Stomach smooth muscle (tissue), 2 donors: ENCODE results near the gene KDM1B.
"Not testable (repeated sequence)": the region's sequence is repeated elsewhere in the genome, so short reads cannot be mapped to it uniquely, and the experiment has no call there.

ENCODE experiments used
- H3K27ac ChIP-seq: one replicate; pipeline ENCODE4 v1.7.0; 2013; ENCODE audit warnings: mild to moderate bottlenecking, low read length, inconsistent platforms
- H3K27me3 ChIP-seq, 2 donors: one replicate each; pipeline ENCODE4 v1.7.0; 2013; ENCODE audit warnings: low read length in 2 of 2; ENCODE audit not compliant: insufficient read depth in 2 of 2, control insufficient read depth in 1 of 2
- H3K36me3 ChIP-seq, 2 donors: one replicate each; pipeline ENCODE4 v1.7.0; 2013; ENCODE audit warnings: low read length in 2 of 2; ENCODE audit not compliant: control insufficient read depth in 2 of 2, insufficient read depth in 2 of 2
- H3K4me1 ChIP-seq: one replicate; pipeline ENCODE4 v1.7.0; 2013; ENCODE audit warnings: low read length; ENCODE audit not compliant: control insufficient read depth, insufficient read depth
- H3K4me3 ChIP-seq, 2 donors: one replicate each; pipeline ENCODE4 v1.7.0; 2013; ENCODE audit warnings: low read length in 2 of 2
- H3K9ac ChIP-seq, 2 donors: one replicate each; pipeline ENCODE4 v1.7.0; 2013; ENCODE audit warnings: low read length in 2 of 2, mild to moderate bottlenecking in 1 of 2
- H3K9me3 ChIP-seq, 2 donors: one replicate each; pipeline ENCODE4 v1.7.0; 2013; ENCODE audit warnings: low read length in 2 of 2; ENCODE audit not compliant: control insufficient read depth in 2 of 2
- donor health status: healthy.
- donor health status: Pancreatic carcinoma.

KDM1B gene

GRCh38 chr6:18210707-18211106 lies 55.5 kb downstream of the KDM1B start:
- peaks cover 11 to 23% of the 10 kb centered on the region in 2 donors for H3K36me3 ChIP-seq
- H3K27ac ChIP-seq: peak overlapping the region; percentile 60

GRCh38 chr6:18211338-18211737 lies 56.1 kb downstream of the KDM1B start:
- Histone ChIP-seq H3K9me3 (no peaks in the 10 kb centered on the region), H3K27me3 (no peaks in the 10 kb centered on the region), H3K9ac (no peak overlapping the region), H3K36me3 (peaks cover 14 to 24% of the 10 kb centered on the region in 2 donors), H3K27ac (no peak overlapping the region), H3K4me1 (peaks cover 18% of the 10 kb centered on the region), H3K4me3 (no peak overlapping the region)

More at GRCh38 chr6:18210707-18211106, 55.5 kb downstream of the KDM1B start:
- Histone ChIP-seq H3K27me3 (no peaks in the 10 kb centered on the region), H3K9me3 (no peaks in the 10 kb centered on the region), H3K4me3 (no peak overlapping the region), H3K9ac (no peak overlapping the region), H3K4me1 (peaks cover 18% of the 10 kb centered on the region)

GRCh38 chr6:18212231-18212630 lies 57.0 kb downstream of the KDM1B start:
- no peaks in the 10 kb centered on the region for H3K27me3 ChIP-seq
- H3K9me3 ChIP-seq: no peaks in the 10 kb centered on the region
- peaks cover 17 to 24% of the 10 kb centered on the region in 2 donors for H3K36me3 ChIP-seq

GRCh38 chr6:18213439-18213838 lies 58.2 kb downstream of the KDM1B start:
- Histone ChIP-seq H3K9me3 (no peaks in the 10 kb centered on the region), H3K9ac (no peak overlapping the region), H3K4me3 (no peak overlapping the region), H3K27ac (no peak overlapping the region), H3K36me3 (peaks cover 21 to 28% of the 10 kb centered on the region in 2 donors), H3K27me3 (no peaks in the 10 kb centered on the region), H3K4me1 (peaks cover 10% of the 10 kb centered on the region)

More at GRCh38 chr6:18212231-18212630, 57.0 kb downstream of the KDM1B start:
- Histone ChIP-seq H3K4me3 (no peak overlapping the region), H3K4me1 (peaks cover 12% of the 10 kb centered on the region), H3K27ac (no peak overlapping the region), H3K9ac (no peak overlapping the region)

GRCh38 chr6:18214003-18214402 lies 58.8 kb downstream of the KDM1B start:
- no peak overlapping the region for H3K9ac ChIP-seq
- H3K27me3 ChIP-seq: no peaks in the 10 kb centered on the region
- no peaks in the 10 kb centered on the region for H3K9me3 ChIP-seq
- H3K4me3 ChIP-seq: no peak overlapping the region
- H3K36me3 ChIP-seq: peaks cover 21 to 30% of the 10 kb centered on the region in 2 donors
- no peak overlapping the region for H3K27ac ChIP-seq
- peaks cover 9% of the 10 kb centered on the region for H3K4me1 ChIP-seq

- Histone ChIP-seq H3K4me1 (no peaks in the 10 kb centered on the region), H3K9me3 (no peaks in the 10 kb centered on the region), H3K9ac (no peak overlapping the region), H3K36me3 (peaks cover 21 to 30% of the 10 kb centered on the region in 2 donors), H3K27me3 (no peaks in the 10 kb centered on the region), H3K4me3 (no peak overlapping the region), H3K27ac (no peak overlapping the region)
These were observed 60.2 kb downstream of the KDM1B start for GRCh38 chr6:18215436-18215835.

GRCh38 chr6:18216411-18216810 lies 61.2 kb downstream of the KDM1B start:
- no peaks in the 10 kb centered on the region for H3K4me1 ChIP-seq
- no peak overlapping the region for H3K9ac ChIP-seq
- H3K4me3 ChIP-seq: no peak overlapping the region
- H3K36me3 ChIP-seq: peaks cover 21 to 32% of the 10 kb centered on the region in 2 donors
- no peak overlapping the region for H3K27ac ChIP-seq
- no peaks in the 10 kb centered on the region for H3K27me3 ChIP-seq
- no peaks in the 10 kb centered on the region for H3K9me3 ChIP-seq

- Histone ChIP-seq H3K27ac (no peak overlapping the region), H3K4me1 (no peaks in the 10 kb centered on the region), H3K9me3 (no peaks in the 10 kb centered on the region), H3K36me3 (peaks cover 24 to 32% of the 10 kb centered on the region in 2 donors), H3K4me3 (no peak overlapping the region), H3K9ac (no peak overlapping the region), H3K27me3 (no peaks in the 10 kb centered on the region)
These were observed 63.0 kb downstream of the KDM1B start for GRCh38 chr6:18218233-18218632.

- Histone ChIP-seq H3K36me3 (peaks cover 20 to 23% of the 10 kb centered on the region in 2 donors), H3K27ac (no peak overlapping the region)
These were observed 64.4 kb downstream of the KDM1B start for GRCh38 chr6:18219591-18219990.

GRCh38 chr6:18221288-18221615 lies 66.0 kb downstream of the KDM1B start:
- no peaks in the 10 kb centered on the region for H3K9me3 ChIP-seq
- H3K27me3 ChIP-seq: no peaks in the 10 kb centered on the region
- no peak overlapping the region for H3K4me3 ChIP-seq
- no peak overlapping the region for H3K27ac ChIP-seq
- H3K4me1 ChIP-seq: no peaks in the 10 kb centered on the region
- H3K9ac ChIP-seq: no peak overlapping the region
- peaks cover 13 to 16% of the 10 kb centered on the region in 2 donors for H3K36me3 ChIP-seq

More at GRCh38 chr6:18219591-18219990, 64.4 kb downstream of the KDM1B start:
- H3K27me3 ChIP-seq: no peaks in the 10 kb centered on the region
- no peak overlapping the region for H3K9ac ChIP-seq
- no peak overlapping the region for H3K4me3 ChIP-seq
- no peaks in the 10 kb centered on the region for H3K9me3 ChIP-seq
- no peaks in the 10 kb centered on the region for H3K4me1 ChIP-seq

GRCh38 chr6:18226451-18227105 lies 71.4 kb downstream of the KDM1B start:
- H3K9me3 ChIP-seq, H3K4me1 ChIP-seq, H3K27me3 ChIP-seq, H3K9ac ChIP-seq, H3K27ac ChIP-seq, H3K4me3 ChIP-seq: not testable (repeated sequence)
- H3K36me3 ChIP-seq: peaks cover 14 to 17% of the 10 kb centered on the region in 2 donors
